ENCODE results near the gene KCNJ2. TPM values are rescaled to one million over a fixed set of nuclear protein-coding genes. Genes with fewer than 3 reads are reported as not detected.

The KCNJ2 gene
- total RNA-seq, 1 experiment from 2014 or later: 1.6 TPM

GRCh38 chr17:70183508-70183907 lies 14.2 kb downstream of the KCNJ2 start (continued):
- TF ChIP-seq ZNF281 (CRISPR knock-in tag; IDR thresholded peaks at IDR 0.05) (no peak), RORB (CRISPR knock-in tag; IDR thresholded peaks at IDR 0.05) (no peak), TEAD4 (CRISPR knock-in tag; IDR thresholded peaks at IDR 0.05) (no peak), ARID4B (CRISPR knock-in tag; IDR thresholded peaks at IDR 0.05; ENCODE audit: borderline replicate concordance) (no peak), OVOL2 (CRISPR knock-in tag; IDR thresholded peaks at IDR 0.05; ENCODE audit: borderline replicate concordance) (no peak)

- Mint-ChIP-seq H3K27me3 (ENCODE audit: low read depth) (no peaks in the 10 kb centered on the region), H3K4me3 (no peak overlapping the region), H3K36me3 (no peaks in the 10 kb centered on the region), H3K4me1 (peaks cover 3% of the 10 kb centered on the region), H3K27ac (no peak overlapping the region), H3K9me3 (no peaks in the 10 kb centered on the region)
- ChIA-PET CTCF (no interaction called here), POLR2A (no interaction called here)
- no peak for DNase-seq (ENCODE audit: low spot score)
- TF ChIP-seq EMX1 (CRISPR knock-in tag; IDR thresholded peaks at IDR 0.05): no peak
- no peak for TF ChIP-seq MLX (CRISPR knock-in tag; IDR thresholded peaks at IDR 0.05)
- TF ChIP-seq ESRRA (CRISPR knock-in tag; IDR thresholded peaks at IDR 0.05; ENCODE audit: borderline replicate concordance): no peak
- TF ChIP-seq MAX (CRISPR knock-in tag; IDR thresholded peaks at IDR 0.05): no peak
- TF ChIP-seq PRRX2 (CRISPR knock-in tag; IDR thresholded peaks at IDR 0.05): no peak
- ATAC-seq: no peak
Measured at GRCh38 chr17:70184207-70184606, 14.9 kb downstream of the KCNJ2 start.

GRCh38 chr17:70184770-70185169 lies 15.4 kb downstream of the KCNJ2 start:
- H3K27ac Mint-ChIP-seq: no peak overlapping the region; the same call in 1 of the 2 replicates
- ATAC-seq (no peak), DNase-seq (ENCODE audit: low spot score) (no peak)
- H3K4me1 Mint-ChIP-seq: peaks cover 3% of the 10 kb centered on the region
- no peaks in the 10 kb centered on the region for H3K36me3 Mint-ChIP-seq
- H3K9me3 Mint-ChIP-seq: no peaks in the 10 kb centered on the region
- H3K27me3 Mint-ChIP-seq (ENCODE audit: low read depth): no peaks in the 10 kb centered on the region
- ChIA-PET CTCF (no interaction called here), POLR2A (no interaction called here)
- no peak overlapping the region for H3K4me3 Mint-ChIP-seq
- no peak for TF ChIP-seq ATF3 (CRISPR knock-in tag; conservative IDR thresholded peaks at IDR 0.05)
- TF ChIP-seq GRHL2 (CRISPR knock-in tag; IDR thresholded peaks at IDR 0.05; ENCODE audit: insufficient replicate concordance, severe bottlenecking): no peak
- no peak for TF ChIP-seq GABPB1 (CRISPR knock-in tag; IDR thresholded peaks at IDR 0.05)
- TF ChIP-seq NR1H2 (CRISPR knock-in tag; IDR thresholded peaks at IDR 0.05): no peak
- no peak for TF ChIP-seq EMX1 (CRISPR knock-in tag; IDR thresholded peaks at IDR 0.05)
- TF ChIP-seq FOXK1 (CRISPR knock-in tag; IDR thresholded peaks at IDR 0.05): no peak
- no peak for TF ChIP-seq ZBTB43 (CRISPR knock-in tag; IDR thresholded peaks at IDR 0.05)
- no peak for TF ChIP-seq TCF7 (CRISPR knock-in tag; IDR thresholded peaks at IDR 0.05; ENCODE audit: low read depth)
- TF ChIP-seq FOXP4 (CRISPR knock-in tag; IDR thresholded peaks at IDR 0.05): no peak
- no peak for TF ChIP-seq TEAD4 (CRISPR knock-in tag; IDR thresholded peaks at IDR 0.05)
- no peak for TF ChIP-seq ETV6 (CRISPR knock-in tag; IDR thresholded peaks at IDR 0.05)
- TF ChIP-seq ESRRA (CRISPR knock-in tag; IDR thresholded peaks at IDR 0.05; ENCODE audit: borderline replicate concordance): no peak
- no peak for TF ChIP-seq USF1 (CRISPR knock-in tag; IDR thresholded peaks at IDR 0.05)

Data from WTC11 (cell line).